Spleen (tissue), 11 donors: ENCODE measurements around the gene PRSS1. TPM values are rescaled to one million over a fixed set of nuclear protein-coding genes. Genes with fewer than 3 reads are reported as not detected.

Source experiments
- DNase-seq: peaks from one replicate; pipeline ENCODE4 v3.0.0-alpha.2; 2020
- H3K27ac ChIP-seq, 8 donors: fragments of 200-600 bp; sonication (generic) in 7 of 8; 1 replicate in 4 of 8; 2 replicates in 4 of 8; pipeline versions ENCODE4 v1.5.0 to v1.8.0; 2016 to 2021; ENCODE audit warnings: inconsistent platforms in 4 of 8, mild to moderate bottlenecking in 4 of 8, moderate library complexity in 1 of 8
- H3K27me3 ChIP-seq, 7 donors: fragments of 200-600 bp; sonication (generic) in 6 of 7; replicated peaks in 1 of 7; 1 replicate in 4 of 7; 2 replicates in 3 of 7; pipeline versions ENCODE4 v1.5.0 to v1.8.0; 2016 to 2021; ENCODE audit warnings: inconsistent platforms in 3 of 7, mild to moderate bottlenecking in 1 of 7
- H3K36me3 ChIP-seq, 6 donors: fragments of 200-600 bp; sonication (generic) in 5 of 6; 1 replicate in 4 of 6; 2 replicates in 2 of 6; pipeline versions ENCODE4 v1.5.0 to v1.8.0; 2016 to 2021; ENCODE audit warnings: inconsistent platforms in 2 of 6
- H3K4me1 ChIP-seq, 6 donors: fragments of 200-600 bp; sonication (generic) in 5 of 6; 1 replicate in 3 of 6; 2 replicates in 3 of 6; pipeline versions ENCODE4 v1.5.0 to v1.8.0; 2016 to 2021; ENCODE audit warnings: inconsistent platforms in 3 of 6
- H3K4me3 ChIP-seq, 8 donors: fragments of 200-600 bp; sonication (generic) in 7 of 8; 1 replicate in 4 of 8; 2 replicates in 4 of 8; pipeline versions ENCODE4 v1.5.0 to v1.8.0; 2016 to 2021; ENCODE audit warnings: inconsistent platforms in 4 of 8, mild to moderate bottlenecking in 4 of 8, moderate library complexity in 2 of 8
- H3K9me3 ChIP-seq, 8 donors: fragments of 200-600 bp; sonication (generic) in 7 of 8; 1 replicate in 4 of 8; 2 replicates in 4 of 8; pipeline versions ENCODE4 v1.5.0 to v1.8.0; 2016 to 2021; ENCODE audit warnings: inconsistent platforms in 4 of 8
- CTCF ChIP-seq, 11 experiments: fragments of 200-600 bp in 7 of 11; fragments of 450-650 bp in 4 of 11; sonication (generic) in 4 of 11; IDR thresholded peaks in 8 of 11; conservative IDR thresholded peaks in 3 of 11; 1 replicate in 7 of 11; 2 replicates in 4 of 11; pipeline versions ENCODE4 v1.4.0 to v1.8.0; 2016 to 2021; ENCODE audit warnings: antibody characterized with exemption in 11 of 11, inconsistent platforms in 4 of 11, mild to moderate bottlenecking in 1 of 11
- POLR2A ChIP-seq, 3 donors: fragments of 450-650 bp; IDR thresholded peaks; one replicate each; pipeline ENCODE4 v1.5.1; 2017; ENCODE audit warnings: antibody characterized with exemption in 3 of 3, mild to moderate bottlenecking in 1 of 3
- POLR2AphosphoS5 ChIP-seq, 3 donors: sonication (generic); formaldehyde crosslinking; IDR thresholded peaks; one replicate each; pipeline ENCODE4 v1.5.1; 2017; ENCODE audit warnings: antibody characterized with exemption in 3 of 3
- WGBS, 5 donors: extraction: QIAGEN DNeasy Blood & Tissue Kit in 3 of 5; methylation state at CpG; one replicate each; pipeline versions ENCODE4 v1.1.5 to v1.1.7; 2013 to 2018; 5-methylcytosine and 5-hydroxymethylcytosine counted together
- intact Hi-C: fragments of 100-400 bp; cut with DNase I; formaldehyde crosslinking; loops from one replicate; pipeline ENCODE4 v1.15.0; 2023; ENCODE audit warnings: low total_unique reads
- polyA plus RNA-seq, 3 donors: library from polyadenylated mRNA; stranded (reverse); fragments of 200-250 nt; gene quantifications; one replicate each; pipeline ENCODE4 v1.2.1, GENCODE V29; 2013
- total RNA-seq, 7 donors: library from RNA; depleted of rRNA in 3 of 7; stranded (reverse); fragments of >200 nt in 3 of 7; fragmentation: NEBNext Ultra II Directional in 4 of 7; extraction: Animal tissue kit (Norgen Biotek cat#: 25700) in 4 of 7; gene quantifications; one replicate each; pipeline versions ENCODE4 v1.1.0 to v1.2.1, GENCODE V29; 2016 to 2021
- donor health status: healthy with polysubstance abuse.
- donor health status: DM: no; HTN: no; CAD: no; lungs with moderate emphysema.
- donor health status: DM: no; HTN: no; CAD: no.
- donor health status: Bipolar disorder and iron deficiency.
- donor health status: healthy.
- donor health status: DM: no; HTN: no; CAD: no.
- donor health status: DM: yes; HTN: yes; CAD: no.

Gene PRSS1
- total and polyA plus RNA-seq, 10 donors = 0.88 to 6.3 (median 2.2) TPM; not detected in 4

GRCh38 chr7:142711196-142711595 lies 38.1 kb upstream of the PRSS1 start:
- Histone ChIP-seq H3K9me3 (no peaks in the 10 kb centered on the region), H3K27ac (peak overlapping the region in 3 of 8 donors; percentile 64 to 75 (median 66)), H3K36me3 (no peaks in the 10 kb centered on the region), H3K4me3 (no peak overlapping the region), H3K4me1 (peaks cover 0 to 40% (median 8%) of the 10 kb centered on the region in 6 donors), H3K27me3 (no peaks in the 10 kb centered on the region)
- no peak for DNase-seq
- TF ChIP-seq POLR2AphosphoS5 (IDR thresholded peaks at IDR 0.05) = no peak
- TF ChIP-seq CTCF (IDR thresholded peaks at IDR 0.05 in 8 of 11, conservative IDR thresholded peaks at IDR 0.05 in 3 of 11) = no peak
- TF ChIP-seq POLR2A (IDR thresholded peaks at IDR 0.05) = no peak
- intact Hi-C loops = no loop called here
- WGBS, 5 donors = 19 to 32% (median 25%) methylated on average over 2 of the region's 2 CpGs

GRCh38 chr7:142711746-142712616 lies 37.3 kb upstream of the PRSS1 start:
- 41 to 50% (median 42%) methylated on average over 18 of the region's 18 CpGs for WGBS, 5 donors
- peak overlapping the region in 4 of 8 donors; percentile 36 to 75 (median 65) for H3K27ac ChIP-seq

GRCh38 chr7:142712617-142712957 lies 36.7 kb upstream of the PRSS1 start:
- Histone ChIP-seq H3K36me3 (no peaks in the 10 kb centered on the region), H3K9me3 (no peaks in the 10 kb centered on the region), H3K27ac (peak overlapping the region in 4 of 8 donors; percentile 26 to 75 (median 51)), H3K27me3 (no peaks in the 10 kb centered on the region), H3K4me1 (peaks cover 0 to 54% (median 13%) of the 10 kb centered on the region in 6 donors), H3K4me3 (no peak overlapping the region)
- intact Hi-C loops = no loop called here
- 75 to 89% (median 79%) methylated on average over 4 of the region's 4 CpGs for WGBS, 5 donors
- TF ChIP-seq POLR2AphosphoS5 (IDR thresholded peaks at IDR 0.05) (no peak), CTCF (IDR thresholded peaks at IDR 0.05 in 8 of 11, conservative IDR thresholded peaks at IDR 0.05 in 3 of 11) (no peak), POLR2A (IDR thresholded peaks at IDR 0.05) (no peak)
- no peak for DNase-seq

More at GRCh38 chr7:142711746-142712616, 37.3 kb upstream of the PRSS1 start:
- H3K4me3 ChIP-seq = peak overlapping the region in 1 of 8 donors; percentile 38
- intact Hi-C loops = no loop called here
- no peaks in the 10 kb centered on the region for H3K36me3 ChIP-seq
- H3K4me1 ChIP-seq = peaks cover 0 to 48% (median 10%) of the 10 kb centered on the region in 6 donors
- no peaks in the 10 kb centered on the region for H3K9me3 ChIP-seq
- no peak for DNase-seq
- H3K27me3 ChIP-seq = no peaks in the 10 kb centered on the region
- TF ChIP-seq POLR2AphosphoS5 (IDR thresholded peaks at IDR 0.05) = peak in 1 of 3 donors; percentile 40
- peak; percentile 13 to 64 (median 42) for TF ChIP-seq CTCF (IDR thresholded peaks at IDR 0.05 in 8 of 11, conservative IDR thresholded peaks at IDR 0.05 in 3 of 11)
- TF ChIP-seq POLR2A (IDR thresholded peaks at IDR 0.05) = no peak

- Histone ChIP-seq H3K27me3 (no peaks in the 10 kb centered on the region), H3K36me3 (no peaks in the 10 kb centered on the region), H3K27ac (peak overlapping the region in 3 of 8 donors; percentile 45 to 75 (median 46)), H3K4me1 (peaks cover 0 to 58% (median 14%) of the 10 kb centered on the region in 6 donors), H3K4me3 (no peak overlapping the region), H3K9me3 (no peaks in the 10 kb centered on the region)
- intact Hi-C loops = no loop called here
- TF ChIP-seq CTCF (IDR thresholded peaks at IDR 0.05 in 8 of 11, conservative IDR thresholded peaks at IDR 0.05 in 3 of 11) (no peak), POLR2AphosphoS5 (IDR thresholded peaks at IDR 0.05) (peak in 1 of 3 donors; percentile 57)
- WGBS, 5 donors = 0 to 17% (median 8%) methylated on average over 2 of the region's 2 CpGs
- DNase-seq = no peak
Observed at GRCh38 chr7:142714375-142714774, 34.9 kb upstream of the PRSS1 start.
